OCI-LY1 (cell line): Measurements from ENCODE around the gene CKB.

ENCODE experiments used
- CTCF ChIP-seq: fragments of 200-600 bp; sonication (generic), shearing (Covaris generic); IDR thresholded peaks from 2 replicates; pipeline ENCODE4 v1.5.1; 2017; ENCODE audit warnings: mild to moderate bottlenecking, antibody characterized with exemption, low read length, moderate library complexity, mixed read lengths
- EZH2 ChIP-seq: fragments of 200-600 bp; sonication (generic), shearing (Covaris generic); IDR thresholded peaks from 2 replicates; pipeline ENCODE4 v1.8.0; 2017; ENCODE audit warnings: borderline replicate concordance, mixed run types, mild to moderate bottlenecking, antibody characterized with exemption, low read length, moderate library complexity, mixed read lengths

GRCh38 chr14:103562429-103563225 is 40.0 kb upstream of the CKB start, which contains the start of the genes BAG5 and COA8:
- no peak for TF ChIP-seq CTCF
- no peak for TF ChIP-seq EZH2
